Measurements from ENCODE around the gene METTL25B.
A peak's percentile ranks its signal among the peaks of the same experiment; 100 is the strongest.

The METTL25B gene

DNA sequence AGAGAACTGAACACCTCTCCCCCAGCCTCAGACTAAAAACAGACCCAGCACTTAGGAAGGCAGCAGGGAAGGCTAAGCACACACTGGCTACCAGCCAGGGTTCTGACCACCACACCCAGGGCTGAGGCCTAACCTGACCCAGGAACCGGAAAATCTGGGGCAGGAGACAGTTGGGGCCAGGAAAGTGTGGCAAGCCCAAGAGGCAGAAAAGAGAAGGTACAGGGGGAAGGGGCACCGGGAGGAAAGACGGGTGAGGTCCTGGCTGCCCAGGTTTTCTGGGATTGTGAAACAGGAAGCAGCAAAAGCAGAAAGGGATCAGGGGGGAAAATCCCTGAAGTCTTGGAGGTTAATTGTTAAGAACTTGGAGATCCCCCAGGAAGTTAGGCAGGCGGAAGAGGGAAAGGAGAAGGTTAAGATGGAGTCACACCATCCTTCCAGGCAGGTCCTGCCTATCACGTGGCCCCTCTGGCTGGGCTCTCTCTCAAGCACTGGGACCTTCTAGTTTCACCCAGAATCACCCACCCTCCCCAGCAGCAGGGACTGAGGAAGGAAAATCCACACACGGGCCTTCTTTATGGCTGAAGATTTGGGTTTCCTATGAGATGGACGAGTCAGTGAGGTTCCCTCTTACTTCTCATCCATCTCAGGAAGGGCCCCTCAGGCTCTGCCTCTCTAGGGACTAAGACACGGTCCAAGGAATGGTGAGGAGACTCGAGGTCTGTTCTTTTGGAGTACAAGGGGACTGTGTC, 20.6 kb downstream of the METTL25B start:
- TF ChIP-seq, protein P1, sequence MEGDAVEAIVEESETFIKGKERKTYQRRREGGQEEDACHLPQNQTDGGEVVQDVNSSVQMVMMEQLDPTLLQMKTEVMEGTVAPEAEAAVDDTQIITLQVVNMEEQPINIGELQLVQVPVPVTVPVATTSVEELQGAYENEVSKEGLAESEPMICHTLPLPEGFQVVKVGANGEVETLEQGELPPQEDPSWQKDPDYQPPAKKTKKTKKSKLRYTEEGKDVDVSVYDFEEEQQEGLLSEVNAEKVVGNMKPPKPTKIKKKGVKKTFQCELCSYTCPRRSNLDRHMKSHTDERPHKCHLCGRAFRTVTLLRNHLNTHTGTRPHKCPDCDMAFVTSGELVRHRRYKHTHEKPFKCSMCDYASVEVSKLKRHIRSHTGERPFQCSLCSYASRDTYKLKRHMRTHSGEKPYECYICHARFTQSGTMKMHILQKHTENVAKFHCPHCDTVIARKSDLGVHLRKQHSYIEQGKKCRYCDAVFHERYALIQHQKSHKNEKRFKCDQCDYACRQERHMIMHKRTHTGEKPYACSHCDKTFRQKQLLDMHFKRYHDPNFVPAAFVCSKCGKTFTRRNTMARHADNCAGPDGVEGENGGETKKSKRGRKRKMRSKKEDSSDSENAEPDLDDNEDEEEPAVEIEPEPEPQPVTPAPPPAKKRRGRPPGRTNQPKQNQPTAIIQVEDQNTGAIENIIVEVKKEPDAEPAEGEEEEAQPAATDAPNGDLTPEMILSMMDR (IDR thresholded peaks at IDR 0.05; ENCODE audit: insufficient read depth, low read length, poor library complexity, severe bottlenecking), result no peak
- no peak for DNase-seq (ENCODE audit: extremely low read depth, insufficient read length)
- Histone ChIP-seq H3K4me3 (replicated peaks; ENCODE audit: low read depth, low read length) (peak overlapping the region; percentile 93), H3K27me3 (replicated peaks; ENCODE audit: control insufficient read depth, insufficient read depth, low read length) (no peaks in the 10 kb centered on the region), H3K36me3 (ENCODE audit: control insufficient read depth, insufficient read depth, low read length) (peaks cover 5% of the 10 kb centered on the region)

- peak overlapping the region; percentile 93 for H3K4me3 ChIP-seq (replicated peaks; ENCODE audit: low read depth, low read length)
- H3K27me3 ChIP-seq (replicated peaks; ENCODE audit: control insufficient read depth, insufficient read depth, low read length), result no peaks in the 10 kb centered on the region
- no peak for DNase-seq (ENCODE audit: extremely low read depth, insufficient read length)
- TF ChIP-seq, protein P1 (IDR thresholded peaks at IDR 0.05; ENCODE audit: insufficient read depth, low read length, poor library complexity, severe bottlenecking), result no peak
- peaks cover 3% of the 10 kb centered on the region; the same call in 1 of the 2 replicates for H3K36me3 ChIP-seq (ENCODE audit: control insufficient read depth, insufficient read depth, low read length)
Measured at GRCh38 chr1:156749419-156750118, 21.3 kb downstream of the METTL25B start.

GRCh38 chr1:156750191-156750672, 22.0 kb downstream of the METTL25B start:
- Histone ChIP-seq H3K36me3 (ENCODE audit: control insufficient read depth, insufficient read depth, low read length) (no peaks in the 10 kb centered on the region), H3K4me3 (replicated peaks; ENCODE audit: low read depth, low read length) (peak overlapping the region; percentile 93), H3K27me3 (replicated peaks; ENCODE audit: control insufficient read depth, insufficient read depth, low read length) (no peaks in the 10 kb centered on the region)
- TF ChIP-seq, protein P1 (IDR thresholded peaks at IDR 0.05; ENCODE audit: insufficient read depth, low read length, poor library complexity, severe bottlenecking), result no peak
- DNase-seq (ENCODE audit: extremely low read depth, insufficient read length), result peak; percentile 51

DNA sequence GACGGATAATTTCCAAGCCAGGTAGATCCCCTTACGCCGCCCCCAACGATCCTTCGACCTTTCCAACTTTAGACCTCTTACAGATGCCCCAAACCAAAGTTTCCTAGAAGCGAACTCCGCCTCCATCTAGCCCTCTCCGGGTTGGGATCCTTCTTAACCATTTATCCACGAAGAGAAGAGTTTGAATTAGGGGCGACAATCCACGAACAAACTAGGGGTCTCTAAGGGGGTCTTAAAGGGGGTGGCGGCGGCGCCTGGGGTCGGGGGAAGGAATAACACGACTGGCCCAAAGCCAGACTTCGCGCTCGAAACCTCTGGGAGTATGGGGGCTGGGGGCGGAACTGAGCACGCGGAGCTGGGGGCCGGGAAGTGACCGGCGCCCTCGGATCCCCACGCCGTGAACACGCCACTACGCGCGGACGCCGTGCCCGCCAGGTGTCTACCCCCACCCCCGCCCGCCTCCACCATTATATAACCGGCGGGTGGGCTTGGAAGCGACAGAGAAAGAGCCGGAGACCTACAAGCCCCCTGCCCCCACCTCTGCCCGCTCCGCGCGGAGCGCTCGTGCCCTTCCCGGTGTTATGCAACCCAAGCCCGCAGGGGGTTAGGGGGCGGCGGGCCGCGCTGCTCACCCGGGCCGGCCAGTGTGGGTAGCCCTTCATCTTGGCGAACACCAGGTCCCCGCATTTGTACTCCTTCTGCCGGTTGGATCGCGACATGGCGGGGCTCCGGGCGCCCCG, 22.6 kb downstream of the METTL25B start:
- Histone ChIP-seq H3K27me3 (replicated peaks; ENCODE audit: control insufficient read depth, insufficient read depth, low read length) (no peaks in the 10 kb centered on the region), H3K36me3 (ENCODE audit: control insufficient read depth, insufficient read depth, low read length) (no peaks in the 10 kb centered on the region), H3K4me3 (replicated peaks; ENCODE audit: low read depth, low read length) (peak overlapping the region; percentile 93)
- TF ChIP-seq, protein P1 (IDR thresholded peaks at IDR 0.05; ENCODE audit: insufficient read depth, low read length, poor library complexity, severe bottlenecking), result no peak
- DNase-seq (ENCODE audit: extremely low read depth, insufficient read length), result peak; percentile 67

DNA sequence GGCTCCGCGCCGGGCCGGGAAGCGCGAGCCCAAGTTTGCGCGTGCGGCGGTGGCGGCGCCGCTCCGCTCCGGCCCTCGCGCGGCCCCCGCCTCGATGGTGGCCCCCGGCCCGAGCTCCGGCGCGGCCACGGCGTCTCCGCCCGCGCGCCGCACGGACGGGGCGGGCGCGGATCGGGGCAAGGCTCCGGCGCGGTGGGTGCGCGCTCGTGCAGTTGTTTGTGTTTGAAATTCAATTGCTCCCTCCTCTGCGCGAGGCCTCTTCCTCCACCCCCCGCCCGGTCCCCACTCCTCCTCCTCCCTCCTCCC, 23.1 kb downstream of the METTL25B start, which contains the start of gene HDGF:
TSS of gene HDGF (minus strand) at position 225 of the 306 bp plus-strand sequence. CDS start 246 bp downstream, outside the sequence.
- no peak for DNase-seq (ENCODE audit: extremely low read depth, insufficient read length)
- Histone ChIP-seq H3K36me3 (ENCODE audit: control insufficient read depth, insufficient read depth, low read length) (no peaks in the 10 kb centered on the region), H3K27me3 (replicated peaks; ENCODE audit: control insufficient read depth, insufficient read depth, low read length) (no peaks in the 10 kb centered on the region), H3K4me3 (replicated peaks; ENCODE audit: low read depth, low read length) (peak within 1 kb of the TSS; percentile 93)
- TF ChIP-seq, protein P1 (IDR thresholded peaks at IDR 0.05; ENCODE audit: insufficient read depth, low read length, poor library complexity, severe bottlenecking), result no peak

Measured in GM06990 (cell line).